MCF 10A (cell line): ENCODE measurements around the gene P2RY8. TPM values are rescaled to one million over a fixed set of nuclear protein-coding genes. Genes with fewer than 3 reads are reported as not detected.

Experiments used
- BruUV-seq: library from RNA; stranded (reverse); fragments of 400-500 nt; replicated peaks from 2 replicates; lab custom pipeline; 2021; lab: Mats Ljungman, UMichigan
- CTCF ChIA-PET: fragments of 300-600 bp; sonication (Branson Sonifier 250); formaldehyde crosslinking; extraction: SDS; loops from one replicate; lab custom pipeline; 2021; ENCODE audit warnings: antibody characterized with exemption, inconsistent platforms; lab: Yijun Ruan, JAX
- POLR2A ChIA-PET: fragments of 300-600, 350-650 bp; sonication (Branson Sonifier 250); formaldehyde crosslinking; extraction: SDS; loops from one replicate; lab custom pipeline; 2020; ENCODE audit warnings: antibody characterized with exemption, inconsistent platforms; lab: Yijun Ruan, JAX
- DNase-seq: peaks from one replicate; pipeline ENCODE4 v3.0.0-alpha.2; 2018; ENCODE audit not compliant: unreplicated experiment
- H3K27ac Mint-ChIP-seq: one replicate; pipeline ENCODE4 v1.8.0; 2022; ENCODE audit warnings: mild to moderate bottlenecking, low read depth, mixed read lengths; ENCODE audit not compliant: unreplicated experiment
- H3K27me3 Mint-ChIP-seq: one replicate; pipeline ENCODE4 v1.8.0; 2022; ENCODE audit warnings: mixed read lengths; ENCODE audit not compliant: insufficient read depth, unreplicated experiment
- H3K36me3 Mint-ChIP-seq: one replicate; pipeline ENCODE4 v1.8.0; 2022; ENCODE audit warnings: mild to moderate bottlenecking, moderate library complexity, mixed read lengths; ENCODE audit not compliant: insufficient read depth, unreplicated experiment
- H3K4me1 Mint-ChIP-seq: one replicate; pipeline ENCODE4 v1.8.0; 2022; ENCODE audit warnings: mixed read lengths; ENCODE audit not compliant: insufficient read depth, unreplicated experiment
- H3K4me3 Mint-ChIP-seq: one replicate; pipeline ENCODE4 v1.8.0; 2022; ENCODE audit warnings: mild to moderate bottlenecking, moderate library complexity, mixed read lengths; ENCODE audit not compliant: unreplicated experiment
- H3K9me3 Mint-ChIP-seq: one replicate; pipeline ENCODE4 v1.8.0; 2022; ENCODE audit warnings: mixed read lengths; ENCODE audit not compliant: unreplicated experiment
- CTCF ChIP-seq: fragments of 200-600 bp; IDR thresholded peaks from one replicate; pipeline ENCODE4 v1.8.0; 2022; ENCODE audit warnings: antibody characterized with exemption, mild to moderate bottlenecking; ENCODE audit not compliant: unreplicated experiment
- intact Hi-C: fragments of 100-400 bp; cut with micrococcal nuclease; formaldehyde crosslinking; loops from 2 replicates; pipeline ENCODE4 v1.14.1; 2022
- total RNA-seq: library from RNA; stranded (reverse); gene quantifications from 2 replicates; pipeline ENCODE4 v1.2.3, GENCODE V29; 2022

Gene P2RY8
- total RNA-seq, 1 experiment from 2014 or later: not detected

GRCh38 chrX:1535241-1536041 is 1.5 kb downstream of the P2RY8 start:
- no peak for DNase-seq
- ChIA-PET POLR2A (no interaction called here), CTCF (no interaction called here)
- no peaks in the 10 kb centered on the region for H3K9me3 Mint-ChIP-seq
- no peak overlapping the region for H3K27ac Mint-ChIP-seq
- no peak for TF ChIP-seq CTCF
- no peaks in the 10 kb centered on the region for H3K4me1 Mint-ChIP-seq
- BruUV-seq: no TSS peak
- H3K4me3 Mint-ChIP-seq: no peak overlapping the region
- no peaks in the 10 kb centered on the region for H3K27me3 Mint-ChIP-seq
- intact Hi-C loops: no loop called here
- no peaks in the 10 kb centered on the region for H3K36me3 Mint-ChIP-seq

DNA sequence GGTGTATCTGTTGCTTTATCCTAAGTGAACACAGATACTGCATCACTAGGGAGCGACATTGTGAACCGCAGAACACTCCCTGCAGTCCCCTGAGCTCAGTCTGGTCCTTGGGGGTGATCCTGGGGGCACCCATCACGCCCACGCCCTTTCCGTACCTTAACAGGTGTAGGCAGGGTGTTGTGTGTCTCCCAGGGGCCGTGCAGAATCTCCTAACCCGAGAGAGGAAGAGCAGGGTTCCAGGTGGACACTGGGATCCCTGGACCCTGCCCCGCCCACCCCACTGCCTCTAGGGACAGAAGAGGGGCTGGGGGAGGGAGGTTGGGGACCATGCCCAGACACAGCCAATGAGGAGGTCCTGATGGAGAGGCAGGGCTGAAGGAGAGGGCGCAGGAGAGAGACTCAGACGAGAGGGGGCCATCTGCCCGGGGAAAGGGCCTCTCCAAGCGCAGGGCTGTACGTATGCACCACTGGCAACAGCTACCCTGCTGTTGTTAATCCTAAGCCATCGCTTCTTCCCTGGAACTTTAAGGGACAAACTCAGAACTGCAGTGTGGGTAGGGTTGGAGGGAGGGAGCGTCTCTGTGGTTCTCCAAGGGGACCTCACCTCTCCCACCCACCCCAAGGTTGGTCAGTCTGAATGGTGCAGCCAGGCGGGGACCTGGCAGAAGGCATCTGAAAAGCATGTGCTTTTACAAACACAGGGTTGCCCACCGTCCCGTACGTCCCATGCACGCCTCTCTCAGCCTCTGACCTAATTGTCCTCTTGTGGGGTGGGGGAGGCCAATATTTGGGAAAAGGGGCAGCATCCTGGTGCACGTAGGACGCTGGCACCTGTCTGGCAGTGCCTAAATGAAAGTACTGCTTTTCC is 2.5 kb downstream of the P2RY8 start:
- CTCF ChIA-PET: no interaction called here
- intact Hi-C loops: no loop called here
- BruUV-seq: no TSS peak

GRCh38 chrX:1533058-1533457 is 3.9 kb downstream of the P2RY8 start:
- H3K36me3 Mint-ChIP-seq: no peaks in the 10 kb centered on the region
- intact Hi-C loops: no loop called here
- H3K27ac Mint-ChIP-seq: no peak overlapping the region
- H3K4me1 Mint-ChIP-seq: no peaks in the 10 kb centered on the region
- no peaks in the 10 kb centered on the region for H3K9me3 Mint-ChIP-seq
- no TSS peak for BruUV-seq
- CTCF ChIA-PET: no interaction called here
- no peak for TF ChIP-seq CTCF
- no peak for DNase-seq
- H3K27me3 Mint-ChIP-seq: no peaks in the 10 kb centered on the region
- POLR2A ChIA-PET: no interaction called here
- no peak overlapping the region for H3K4me3 Mint-ChIP-seq

More for the DNA sequence above, 2.5 kb downstream of the P2RY8 start:
- no peaks in the 10 kb centered on the region for H3K36me3 Mint-ChIP-seq
- H3K9me3 Mint-ChIP-seq: no peaks in the 10 kb centered on the region
- H3K4me3 Mint-ChIP-seq: no peak overlapping the region
- no peaks in the 10 kb centered on the region for H3K4me1 Mint-ChIP-seq
- no peaks in the 10 kb centered on the region for H3K27me3 Mint-ChIP-seq
- no peak for DNase-seq
- TF ChIP-seq CTCF: no peak
- POLR2A ChIA-PET: no interaction called here
- no peak overlapping the region for H3K27ac Mint-ChIP-seq
